H9 (cell line): ENCODE results near the gene CKMT2. TPM values are rescaled to one million over a fixed set of nuclear protein-coding genes. Genes with fewer than 3 reads are reported as not detected.
A peak's percentile ranks its signal among the peaks of the same experiment; 100 is the strongest.

Experiments used
- DNase-seq: peaks from one replicate; pipeline ENCODE4 v3.0.0-alpha.2; 2017
- H2AFZ ChIP-seq: one replicate; pipeline ENCODE4 v1.6.1; 2013; ENCODE audit warnings: mild to moderate bottlenecking, low read length, control low read depth, moderate library complexity
- H2AK5ac ChIP-seq: 2 replicates; pipeline ENCODE4 v1.6.1; 2013; ENCODE audit warnings: low read length, control low read depth, mixed read lengths; ENCODE audit not compliant: insufficient read length
- H2BK120ac ChIP-seq: one replicate; pipeline ENCODE4 v1.6.1; 2013; ENCODE audit warnings: low read depth, mild to moderate bottlenecking, low read length, control low read depth, inconsistent platforms; ENCODE audit not compliant: poor library complexity, severe bottlenecking
- H2BK12ac ChIP-seq: 2 replicates; pipeline ENCODE4 v1.6.1; 2013; ENCODE audit warnings: low read length, control low read depth, mixed read lengths, low read depth; ENCODE audit not compliant: insufficient read length
- H2BK15ac ChIP-seq: 2 replicates; pipeline ENCODE4 v1.6.1; 2013; ENCODE audit warnings: low read depth, low read length, control low read depth
- H2BK20ac ChIP-seq: one replicate; pipeline ENCODE4 v1.6.1; 2013; ENCODE audit warnings: low read depth, mild to moderate bottlenecking, low read length, control low read depth, inconsistent platforms; ENCODE audit not compliant: poor library complexity, severe bottlenecking
- H2BK5ac ChIP-seq: 2 replicates; pipeline ENCODE4 v1.6.1; 2013; ENCODE audit warnings: low read length, control low read depth, mixed read lengths; ENCODE audit not compliant: insufficient read length
- H3K14ac ChIP-seq: 2 replicates; pipeline ENCODE4 v1.6.1; 2013; ENCODE audit warnings: low read length, control low read depth; ENCODE audit not compliant: insufficient read depth
- H3K18ac ChIP-seq: 2 replicates; pipeline ENCODE4 v1.6.1; 2013; ENCODE audit warnings: low read depth, mild to moderate bottlenecking, mixed read lengths, low read length, control low read depth; ENCODE audit not compliant: insufficient read length
- H3K23ac ChIP-seq: 2 replicates; pipeline ENCODE4 v1.6.1; 2013; ENCODE audit warnings: low read length, control low read depth, mixed read lengths, low read depth; ENCODE audit not compliant: insufficient read length
- H3K23me2 ChIP-seq: 2 replicates; pipeline ENCODE4 v1.6.1; 2013; ENCODE audit warnings: low read depth, mild to moderate bottlenecking, mixed read lengths, low read length, control low read depth; ENCODE audit not compliant: insufficient read length, poor library complexity, severe bottlenecking
- H3K27ac ChIP-seq: 2 replicates; pipeline ENCODE4 v1.5.1; 2013; ENCODE audit warnings: low read length, control low read depth, mixed read lengths, low read depth; ENCODE audit not compliant: insufficient read length
- H3K27me3 ChIP-seq: 2 replicates; pipeline ENCODE4 v1.6.1; 2013; ENCODE audit warnings: low read length, control low read depth, inconsistent platforms; ENCODE audit not compliant: insufficient read depth
- H3K4ac ChIP-seq: 2 replicates; pipeline ENCODE4 v1.6.1; 2013; ENCODE audit warnings: low read depth, mild to moderate bottlenecking, control low read depth, inconsistent platforms, low read length, moderate library complexity
- H3K4me1 ChIP-seq: 2 replicates; pipeline ENCODE4 v1.6.1; 2013; ENCODE audit warnings: low read length, control low read depth, inconsistent platforms; ENCODE audit not compliant: insufficient read depth
- H3K4me2 ChIP-seq: 2 replicates; pipeline ENCODE4 v1.6.1; 2013; ENCODE audit warnings: low read length, control low read depth, mixed read lengths; ENCODE audit not compliant: insufficient read length, insufficient read depth
- H3K56ac ChIP-seq: 2 replicates; pipeline ENCODE4 v1.6.1; 2013; ENCODE audit warnings: low read depth, mild to moderate bottlenecking, mixed read lengths, low read length, control low read depth; ENCODE audit not compliant: insufficient read length
- H3K79me1 ChIP-seq: 2 replicates; pipeline ENCODE4 v1.6.1; 2013; ENCODE audit warnings: low read depth, mild to moderate bottlenecking, moderate library complexity, low read length, control low read depth, inconsistent platforms; ENCODE audit not compliant: insufficient read depth, poor library complexity, severe bottlenecking
- H3K79me2 ChIP-seq: 2 replicates; pipeline ENCODE4 v1.6.1; 2013; ENCODE audit warnings: low read length, control low read depth, inconsistent platforms; ENCODE audit not compliant: insufficient read depth
- H3K9ac ChIP-seq: 2 replicates; pipeline ENCODE4 v1.6.1; 2013; ENCODE audit warnings: low read length, control low read depth, mixed read lengths; ENCODE audit not compliant: insufficient read length; ENCODE audit errors: extremely low read depth
- H3K9me3 ChIP-seq: one replicate; pipeline ENCODE4 v1.6.1; 2013; ENCODE audit warnings: low read depth, low read length, inconsistent platforms; ENCODE audit not compliant: control insufficient read depth
- H3T11ph ChIP-seq: one replicate; pipeline ENCODE4 v1.6.1; 2013; ENCODE audit warnings: mild to moderate bottlenecking, low read length, control low read depth, inconsistent platforms
- H4K20me1 ChIP-seq: one replicate; pipeline ENCODE4 v1.6.1; 2013; ENCODE audit not compliant: control insufficient read depth, insufficient read length, insufficient read depth
- H4K5ac ChIP-seq: 2 replicates; pipeline ENCODE4 v1.6.1; 2013; ENCODE audit warnings: low read depth, mild to moderate bottlenecking, mixed read lengths, low read length, control low read depth; ENCODE audit not compliant: insufficient read length
- H4K8ac ChIP-seq: replicated peaks from 2 replicates; pipeline ENCODE4 v1.6.1; 2013; ENCODE audit warnings: low read length, control low read depth, mixed read lengths, low read depth; ENCODE audit not compliant: insufficient read length
- H4K91ac ChIP-seq: 2 replicates; pipeline ENCODE4 v1.6.1; 2013; ENCODE audit warnings: low read depth, mild to moderate bottlenecking, moderate library complexity, mixed read lengths, low read length, control low read depth; ENCODE audit not compliant: insufficient read length
- H3K27ac Mint-ChIP-seq, 3 experiments: 2 replicates in 2 of 3; 3 replicates in 1 of 3; pipeline ENCODE4 v1.8.0; 2020 to 2021; ENCODE audit warnings: mixed read lengths in 3 of 3, mild to moderate bottlenecking in 1 of 3, moderate library complexity in 1 of 3
- H3K27me3 Mint-ChIP-seq: 2 replicates; pipeline ENCODE4 v1.8.0; 2021; ENCODE audit warnings: low read depth, mild to moderate bottlenecking, moderate library complexity, mixed read lengths
- H3K36me3 Mint-ChIP-seq, 3 experiments: 2 replicates in 2 of 3; 3 replicates in 1 of 3; pipeline ENCODE4 v1.8.0; 2020 to 2021; ENCODE audit warnings: low read depth in 3 of 3, mixed read lengths in 3 of 3; ENCODE audit not compliant: insufficient read depth in 1 of 3
- H3K4me1 Mint-ChIP-seq, 2 experiments: 2 replicates each; pipeline ENCODE4 v1.8.0; 2020; ENCODE audit warnings: mixed read lengths in 2 of 2
- H3K4me3 Mint-ChIP-seq, 2 experiments: 2 replicates in 1 of 2; 3 replicates in 1 of 2; pipeline ENCODE4 v1.8.0; 2020 to 2021; ENCODE audit warnings: mild to moderate bottlenecking in 2 of 2, mixed read lengths in 2 of 2, moderate library complexity in 1 of 2
- H3K9me3 Mint-ChIP-seq, 2 experiments: 2 replicates in 1 of 2; 3 replicates in 1 of 2; pipeline ENCODE4 v1.8.0; 2020; ENCODE audit warnings: mild to moderate bottlenecking in 2 of 2, mixed read lengths in 2 of 2, moderate library complexity in 1 of 2
- CTCF ChIP-seq: fragments of 200-600 bp; sonication (generic); conservative IDR thresholded peaks from 3 replicates; pipeline ENCODE4 v1.8.0; 2021; ENCODE audit warnings: antibody characterized with exemption, mild to moderate bottlenecking
- WGBS: extraction: QIAGEN DNeasy Blood & Tissue Kit; methylation state at CpG from one replicate; pipeline ENCODE4 v1.1.7; 2013; ENCODE audit warnings: missing lambda C conversion rate, low lambda C conversion rate, mixed read lengths; ENCODE audit not compliant: insufficient read length; ENCODE audit errors: extremely low coverage; 5-methylcytosine and 5-hydroxymethylcytosine counted together
- total RNA-seq: library from RNA; stranded (reverse); gene quantifications from 2 replicates; pipeline ENCODE4 v1.2.1, GENCODE V29; 2021

The CKMT2 gene
- total RNA-seq, 1 experiment from 2014 or later = 1.8 TPM

- no peaks in the 10 kb centered on the region for H3K9me3 Mint-ChIP-seq
- Histone ChIP-seq H3K14ac (no peak overlapping the region), H3K79me1 (no peaks in the 10 kb centered on the region), H2BK15ac (no peak overlapping the region), H2BK120ac (no peak overlapping the region), H3K56ac (no peak overlapping the region), H4K20me1 (peaks cover 2% of the 10 kb centered on the region), H4K8ac (no peak overlapping the region), H2BK20ac (no peak overlapping the region), H3K79me2 (no peaks in the 10 kb centered on the region), H3K27ac (no peak overlapping the region), H3T11ph (no peak overlapping the region), H2BK12ac (no peak overlapping the region), H2AK5ac (no peak overlapping the region), H3K23ac (no peak overlapping the region), H3K27me3 (no peaks in the 10 kb centered on the region), H3K9me3 (no peaks in the 10 kb centered on the region), H3K18ac (no peak overlapping the region), H4K5ac (no peak overlapping the region), H2AFZ (no peak overlapping the region), H3K4me2 (no peak overlapping the region), H3K23me2 (no peaks in the 10 kb centered on the region), H3K9ac (no peak overlapping the region), H2BK5ac (no peak overlapping the region), H3K4me1 (no peaks in the 10 kb centered on the region), H3K4ac (no peak overlapping the region), H4K91ac (no peak overlapping the region)
- H3K36me3 Mint-ChIP-seq = peaks cover 4 to 12% (median 10%) of the 10 kb centered on the region in 3 experiments; a peak in 5 of 7 replicates
- H3K27ac Mint-ChIP-seq = peak overlapping the region in 2 of 3 experiments; percentile 8 to 62; a peak in 1 of 7 replicates
- no peak overlapping the region for H3K4me3 Mint-ChIP-seq
- no CpG with 5 or more reads among the region's 3 CpGs for WGBS
- peaks cover 35 to 36% of the 10 kb centered on the region in 2 experiments for H3K4me1 Mint-ChIP-seq
- no peak for TF ChIP-seq CTCF
- DNase-seq = no peak
- H3K27me3 Mint-ChIP-seq = no peaks in the 10 kb centered on the region
These were observed 14.4 kb downstream of the CKMT2 start for GRCh38 chr5:81247441-81247972.
